SK-N-SH (cell line): ENCODE results near the gene RAX.

Source experiments
- EP300 ChIP-seq, 2 experiments: IDR thresholded peaks; 2 replicates each; pipeline versions ENCODE4 v1.4.0 to v1.6.1; 2012; ENCODE audit warnings: borderline replicate concordance in 1 of 2, low read depth in 1 of 2, low read length in 1 of 2
- MEF2A ChIP-seq: IDR thresholded peaks from 2 replicates; pipeline ENCODE4 v1.4.0; 2012; ENCODE audit warnings: low read depth, borderline replicate concordance
- MXI1 ChIP-seq: IDR thresholded peaks from 2 replicates; pipeline ENCODE4 v1.6.1; 2012; ENCODE audit warnings: mild to moderate bottlenecking, low read depth, low read length, improper control_type of control experiment
- NRF1 ChIP-seq: IDR thresholded peaks from 2 replicates; pipeline ENCODE4 v1.6.1; 2012; ENCODE audit warnings: low read depth, mild to moderate bottlenecking, low read length
- POLR2AphosphoS5 ChIP-seq: IDR thresholded peaks from 2 replicates; pipeline ENCODE4 v1.6.1; 2012; ENCODE audit warnings: low read depth, low read length
- RCOR1 ChIP-seq: fragments of 150-350 bp; IDR thresholded peaks from 2 replicates; pipeline ENCODE4 v1.6.1; 2017; ENCODE audit warnings: antibody characterized with exemption, low read length
- SIN3A ChIP-seq: IDR thresholded peaks from 2 replicates; pipeline ENCODE4 v1.6.1; 2012; ENCODE audit warnings: low read depth, mild to moderate bottlenecking, low read length, moderate library complexity, borderline replicate concordance
- YY1 ChIP-seq: IDR thresholded peaks from 2 replicates; pipeline ENCODE4 v1.4.0; 2012; ENCODE audit warnings: low read depth, mild to moderate bottlenecking
- TF ChIP-seq, protein P1 (sequence below): fragments of 200-600 bp; sonication (generic); IDR thresholded peaks from 2 replicates; pipeline ENCODE4 v1.6.1; 2017; ENCODE audit warnings: antibody characterized with exemption, mild to moderate bottlenecking, moderate library complexity
- TF ChIP-seq, protein P2 (sequence below): IDR thresholded peaks from 2 replicates; pipeline ENCODE4 v1.4.0; 2012; ENCODE audit warnings: low read depth

DNA sequence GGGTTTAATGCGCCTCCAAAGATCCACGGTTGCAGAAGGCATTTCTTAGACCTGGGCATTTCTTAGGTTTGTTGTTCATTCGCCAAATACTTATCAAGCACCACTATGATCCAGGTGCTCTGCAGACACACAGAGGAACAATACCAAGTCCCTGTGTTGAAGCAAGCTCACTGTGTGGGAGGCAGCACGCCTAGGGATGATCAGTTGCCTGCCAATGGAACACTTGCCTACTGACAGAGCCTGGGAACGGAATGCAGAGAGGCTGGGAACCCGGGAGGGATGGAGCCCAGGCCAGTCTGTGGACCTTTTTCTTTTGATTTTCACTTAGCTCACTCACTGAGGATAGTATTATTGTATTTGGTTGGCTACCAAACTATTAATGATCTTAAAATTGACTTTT, 55.2 kb downstream of the RAX start:
- TF ChIP-seq YY1, result no peak
- TF ChIP-seq RCOR1, result no peak
- TF ChIP-seq, protein P1, sequence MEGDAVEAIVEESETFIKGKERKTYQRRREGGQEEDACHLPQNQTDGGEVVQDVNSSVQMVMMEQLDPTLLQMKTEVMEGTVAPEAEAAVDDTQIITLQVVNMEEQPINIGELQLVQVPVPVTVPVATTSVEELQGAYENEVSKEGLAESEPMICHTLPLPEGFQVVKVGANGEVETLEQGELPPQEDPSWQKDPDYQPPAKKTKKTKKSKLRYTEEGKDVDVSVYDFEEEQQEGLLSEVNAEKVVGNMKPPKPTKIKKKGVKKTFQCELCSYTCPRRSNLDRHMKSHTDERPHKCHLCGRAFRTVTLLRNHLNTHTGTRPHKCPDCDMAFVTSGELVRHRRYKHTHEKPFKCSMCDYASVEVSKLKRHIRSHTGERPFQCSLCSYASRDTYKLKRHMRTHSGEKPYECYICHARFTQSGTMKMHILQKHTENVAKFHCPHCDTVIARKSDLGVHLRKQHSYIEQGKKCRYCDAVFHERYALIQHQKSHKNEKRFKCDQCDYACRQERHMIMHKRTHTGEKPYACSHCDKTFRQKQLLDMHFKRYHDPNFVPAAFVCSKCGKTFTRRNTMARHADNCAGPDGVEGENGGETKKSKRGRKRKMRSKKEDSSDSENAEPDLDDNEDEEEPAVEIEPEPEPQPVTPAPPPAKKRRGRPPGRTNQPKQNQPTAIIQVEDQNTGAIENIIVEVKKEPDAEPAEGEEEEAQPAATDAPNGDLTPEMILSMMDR, result no peak
- TF ChIP-seq EP300 (IDR thresholded peaks at IDR 0.05; ENCODE audit: borderline replicate concordance in 1 of 2, low read depth in 1 of 2, low read length in 1 of 2), result no peak
- no peak for TF ChIP-seq NRF1
- TF ChIP-seq SIN3A, result no peak
- no peak for TF ChIP-seq MEF2A
- no peak for TF ChIP-seq POLR2AphosphoS5
- TF ChIP-seq MXI1, result no peak
- TF ChIP-seq, protein P2, sequence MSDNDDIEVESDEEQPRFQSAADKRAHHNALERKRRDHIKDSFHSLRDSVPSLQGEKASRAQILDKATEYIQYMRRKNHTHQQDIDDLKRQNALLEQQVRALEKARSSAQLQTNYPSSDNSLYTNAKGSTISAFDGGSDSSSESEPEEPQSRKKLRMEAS, result no peak
